Esophagus squamous epithelium (tissue), 4 donors: ENCODE measurements around the gene TMEM178B.

Experiments
- POLR2A ChIP-seq, 4 donors: fragments of 450-650 bp; IDR thresholded peaks; one replicate each; pipeline ENCODE4 v1.6.1; 2017; ENCODE audit warnings: antibody characterized with exemption in 4 of 4, mild to moderate bottlenecking in 4 of 4, moderate library complexity in 3 of 4
- TF ChIP-seq, protein P1 (sequence below), 6 experiments: fragments of 450-650 bp in 4 of 6; fragments of 200-600 bp in 2 of 6; sonication (generic) in 2 of 6; IDR thresholded peaks; one replicate each; pipeline ENCODE4 v1.5.1; 2016 to 2019; ENCODE audit warnings: antibody characterized with exemption in 6 of 6, mild to moderate bottlenecking in 4 of 6, moderate library complexity in 4 of 6

DNA sequence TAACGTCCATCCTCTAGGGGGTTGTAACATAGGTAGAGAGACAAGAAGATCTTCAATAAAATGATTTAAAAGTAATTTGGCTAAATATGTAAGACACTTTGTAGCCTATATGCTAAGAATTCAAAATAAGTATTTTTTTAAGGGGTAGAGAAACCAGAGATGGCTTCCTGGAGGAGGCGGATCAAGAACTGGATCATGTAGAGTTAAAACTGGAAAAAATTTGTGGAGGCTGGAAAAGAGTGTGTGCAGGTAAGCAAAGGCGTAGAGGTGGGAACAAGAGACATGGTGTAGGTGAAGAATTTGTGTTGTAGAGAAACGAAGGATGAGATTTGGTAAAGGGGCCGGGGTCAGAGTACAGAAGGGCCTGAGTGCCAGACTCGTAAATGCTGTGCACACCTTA lies 172.6 kb downstream of the TMEM178B start:
- TF ChIP-seq, protein P1, sequence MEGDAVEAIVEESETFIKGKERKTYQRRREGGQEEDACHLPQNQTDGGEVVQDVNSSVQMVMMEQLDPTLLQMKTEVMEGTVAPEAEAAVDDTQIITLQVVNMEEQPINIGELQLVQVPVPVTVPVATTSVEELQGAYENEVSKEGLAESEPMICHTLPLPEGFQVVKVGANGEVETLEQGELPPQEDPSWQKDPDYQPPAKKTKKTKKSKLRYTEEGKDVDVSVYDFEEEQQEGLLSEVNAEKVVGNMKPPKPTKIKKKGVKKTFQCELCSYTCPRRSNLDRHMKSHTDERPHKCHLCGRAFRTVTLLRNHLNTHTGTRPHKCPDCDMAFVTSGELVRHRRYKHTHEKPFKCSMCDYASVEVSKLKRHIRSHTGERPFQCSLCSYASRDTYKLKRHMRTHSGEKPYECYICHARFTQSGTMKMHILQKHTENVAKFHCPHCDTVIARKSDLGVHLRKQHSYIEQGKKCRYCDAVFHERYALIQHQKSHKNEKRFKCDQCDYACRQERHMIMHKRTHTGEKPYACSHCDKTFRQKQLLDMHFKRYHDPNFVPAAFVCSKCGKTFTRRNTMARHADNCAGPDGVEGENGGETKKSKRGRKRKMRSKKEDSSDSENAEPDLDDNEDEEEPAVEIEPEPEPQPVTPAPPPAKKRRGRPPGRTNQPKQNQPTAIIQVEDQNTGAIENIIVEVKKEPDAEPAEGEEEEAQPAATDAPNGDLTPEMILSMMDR (IDR thresholded peaks at IDR 0.05): no peak
- no peak for TF ChIP-seq POLR2A (IDR thresholded peaks at IDR 0.05)
